Keratinocyte (primary cell): Measurements from ENCODE around the gene BTRC.

ENCODE experiments used
- EZH2 ChIP-seq: IDR thresholded peaks from one replicate; pipeline ENCODE4 v1.6.1; 2012; ENCODE audit warnings: inconsistent platforms, mild to moderate bottlenecking, low read length, moderate library complexity
- TF ChIP-seq, protein P1 (sequence below), 3 experiments: IDR thresholded peaks in 1 of 3; conservative IDR thresholded peaks in 1 of 3; optimal IDR thresholded peaks in 1 of 3; 2 replicates in 2 of 3; 3 replicates in 1 of 3; pipeline versions ENCODE3 to v1.5.1; 2011; ENCODE audit warnings: low read length in 3 of 3, mild to moderate bottlenecking in 3 of 3, moderate library complexity in 2 of 3, control low read depth in 1 of 3, inconsistent platforms in 1 of 3; ENCODE audit not compliant: insufficient read depth in 2 of 3; ENCODE audit errors: extremely low read depth in 1 of 3

DNA sequence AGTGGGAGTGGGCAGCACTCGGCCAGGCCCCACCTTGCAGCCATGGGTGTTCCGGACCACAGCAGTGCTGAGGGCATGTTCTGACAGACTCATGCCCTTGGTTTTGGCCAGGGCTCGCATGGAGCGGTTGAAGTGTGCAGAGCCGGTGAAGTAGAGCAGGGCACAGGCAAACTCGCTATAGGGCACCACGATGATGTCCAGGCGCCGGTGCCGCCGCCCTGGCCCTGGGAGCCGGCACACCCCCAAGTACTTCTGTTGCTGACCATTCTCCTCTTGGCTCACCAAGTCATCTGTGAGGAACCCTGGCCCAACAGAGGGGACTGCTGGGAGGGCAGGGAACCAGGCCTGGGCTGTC is 225.5 kb downstream of the BTRC start:
- TF ChIP-seq EZH2, result no peak
- TF ChIP-seq, protein P1, sequence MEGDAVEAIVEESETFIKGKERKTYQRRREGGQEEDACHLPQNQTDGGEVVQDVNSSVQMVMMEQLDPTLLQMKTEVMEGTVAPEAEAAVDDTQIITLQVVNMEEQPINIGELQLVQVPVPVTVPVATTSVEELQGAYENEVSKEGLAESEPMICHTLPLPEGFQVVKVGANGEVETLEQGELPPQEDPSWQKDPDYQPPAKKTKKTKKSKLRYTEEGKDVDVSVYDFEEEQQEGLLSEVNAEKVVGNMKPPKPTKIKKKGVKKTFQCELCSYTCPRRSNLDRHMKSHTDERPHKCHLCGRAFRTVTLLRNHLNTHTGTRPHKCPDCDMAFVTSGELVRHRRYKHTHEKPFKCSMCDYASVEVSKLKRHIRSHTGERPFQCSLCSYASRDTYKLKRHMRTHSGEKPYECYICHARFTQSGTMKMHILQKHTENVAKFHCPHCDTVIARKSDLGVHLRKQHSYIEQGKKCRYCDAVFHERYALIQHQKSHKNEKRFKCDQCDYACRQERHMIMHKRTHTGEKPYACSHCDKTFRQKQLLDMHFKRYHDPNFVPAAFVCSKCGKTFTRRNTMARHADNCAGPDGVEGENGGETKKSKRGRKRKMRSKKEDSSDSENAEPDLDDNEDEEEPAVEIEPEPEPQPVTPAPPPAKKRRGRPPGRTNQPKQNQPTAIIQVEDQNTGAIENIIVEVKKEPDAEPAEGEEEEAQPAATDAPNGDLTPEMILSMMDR (optimal IDR thresholded peaks at IDR 0.05 in 1 of 3, IDR thresholded peaks at IDR 0.05 in 1 of 3, conservative IDR thresholded peaks at IDR 0.05 in 1 of 3; ENCODE audit: extremely low read depth in 1 of 3, insufficient read depth in 2 of 3, low read length in 3 of 3), result no peak
